HG02763 (cell line): ENCODE results near the gene ANKRD33B.
"Not testable (repeated sequence)": the region's sequence is repeated elsewhere in the genome, so short reads cannot be mapped to it uniquely, and the experiment has no call there.

Experiments
- ATAC-seq: cut with Tn5 transposase; IDR thresholded peaks from one replicate; pipeline ENCODE4 v1.9.1; 2021; ENCODE audit warnings: mild to moderate bottlenecking, moderate library complexity; ENCODE audit not compliant: unreplicated experiment

ANKRD33B gene

DNA sequence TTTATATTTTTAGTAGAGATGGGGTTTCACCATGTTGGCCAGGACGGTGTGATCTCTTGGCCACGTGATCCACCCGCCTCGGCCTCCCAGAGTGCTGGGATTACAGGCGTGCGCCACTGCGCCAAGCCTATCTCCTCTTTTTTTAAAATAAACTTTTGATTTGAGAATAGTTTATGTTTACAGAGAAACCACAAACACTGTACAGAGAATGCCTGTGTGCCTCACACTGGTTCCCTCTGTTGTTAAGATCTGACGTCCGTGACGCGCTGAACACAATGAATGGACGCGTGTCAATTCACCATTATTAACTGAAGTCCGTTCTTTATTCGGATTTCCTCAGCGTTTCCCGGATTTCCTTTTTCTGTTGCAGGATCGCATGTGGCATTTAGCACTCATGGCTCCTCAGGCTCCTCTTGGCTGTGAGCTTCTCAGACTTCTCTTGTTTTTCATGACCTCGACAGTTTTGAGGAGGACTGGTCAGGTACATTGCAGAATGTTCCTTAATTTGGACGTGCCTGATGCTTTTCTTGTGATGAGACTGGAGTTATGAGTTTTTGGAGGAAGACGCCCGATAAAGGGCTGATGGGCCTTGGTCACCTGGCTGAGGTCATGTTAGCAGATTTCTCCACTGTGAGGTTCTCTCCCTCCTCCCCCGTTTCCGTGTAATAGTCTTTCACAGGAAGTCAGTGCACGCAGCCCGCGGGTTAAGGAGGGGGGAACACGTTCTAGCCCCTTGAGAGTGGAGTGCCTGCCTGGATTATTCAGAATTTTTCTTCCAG lies 69.6 kb downstream of the ANKRD33B start:
- ATAC-seq = no peak

DNA sequence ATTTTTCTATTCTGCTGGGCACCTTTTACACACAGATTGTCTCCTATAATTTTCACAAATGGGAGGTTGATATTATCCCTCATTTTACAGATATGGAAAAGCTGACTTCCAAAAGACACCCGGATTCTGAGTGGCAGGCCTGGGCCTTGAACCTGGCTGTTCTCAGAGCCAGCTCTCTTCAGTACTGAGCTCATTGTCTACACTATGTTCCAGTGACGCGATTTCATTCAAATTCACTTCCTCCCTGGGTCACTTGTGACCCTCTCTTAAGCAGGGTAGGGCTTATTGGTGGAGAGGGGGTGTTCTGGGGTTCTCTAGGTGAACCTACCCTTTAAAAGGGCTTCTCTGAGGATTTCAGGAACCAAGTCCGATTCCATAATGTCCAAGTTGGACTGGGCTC lies 70.2 kb downstream of the ANKRD33B start:
- ATAC-seq = no peak

DNA sequence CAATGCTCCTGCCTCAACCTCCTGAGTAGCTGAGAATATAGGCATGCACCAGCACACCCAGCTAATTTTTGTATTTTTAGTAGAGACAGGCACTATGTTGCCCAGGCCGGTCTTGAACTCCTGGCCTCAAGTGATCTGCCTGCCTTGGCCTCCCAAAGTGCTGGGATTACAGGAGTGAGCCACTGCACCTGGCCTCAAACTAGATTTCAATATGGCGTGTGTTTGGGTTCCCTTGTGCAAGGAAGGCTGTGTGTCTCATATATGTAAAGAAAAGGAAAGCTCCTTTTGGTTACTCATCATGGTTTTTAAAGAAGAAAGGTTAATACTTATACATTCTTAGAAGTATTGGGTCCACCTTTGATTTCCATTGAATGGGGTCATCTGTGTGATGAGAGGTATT lies 70.7 kb downstream of the ANKRD33B start:
- ATAC-seq = no peak

DNA sequence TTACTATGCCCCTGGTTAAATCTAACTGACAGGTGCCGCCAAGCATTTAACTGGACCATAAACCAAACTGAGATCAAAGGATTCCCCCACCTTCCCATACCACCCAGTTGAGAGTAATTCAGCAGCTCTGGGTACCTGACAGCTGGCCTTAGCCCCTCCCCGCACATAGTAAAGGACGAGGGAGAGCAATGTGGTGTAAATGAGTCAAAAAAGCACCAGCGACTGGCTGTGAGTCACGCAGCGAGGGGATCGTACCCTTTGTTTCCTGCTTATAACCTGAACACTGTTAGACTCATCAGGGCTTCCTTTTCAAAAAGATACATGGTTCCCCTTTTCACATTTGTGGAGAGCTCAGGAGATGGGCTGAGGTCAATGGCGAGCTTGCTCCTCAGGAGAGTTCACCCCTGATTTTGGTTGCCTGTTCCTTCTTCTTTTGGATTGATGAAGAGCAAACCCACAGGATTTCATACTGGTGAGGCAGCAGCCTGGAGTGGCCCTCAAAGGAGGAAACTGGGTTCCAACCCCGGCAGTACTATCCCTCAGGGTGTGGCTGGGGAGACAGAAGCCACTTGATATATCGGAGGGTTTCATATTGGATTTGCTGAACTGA lies 71.5 kb downstream of the ANKRD33B start:
- peak; percentile 50 for ATAC-seq

DNA sequence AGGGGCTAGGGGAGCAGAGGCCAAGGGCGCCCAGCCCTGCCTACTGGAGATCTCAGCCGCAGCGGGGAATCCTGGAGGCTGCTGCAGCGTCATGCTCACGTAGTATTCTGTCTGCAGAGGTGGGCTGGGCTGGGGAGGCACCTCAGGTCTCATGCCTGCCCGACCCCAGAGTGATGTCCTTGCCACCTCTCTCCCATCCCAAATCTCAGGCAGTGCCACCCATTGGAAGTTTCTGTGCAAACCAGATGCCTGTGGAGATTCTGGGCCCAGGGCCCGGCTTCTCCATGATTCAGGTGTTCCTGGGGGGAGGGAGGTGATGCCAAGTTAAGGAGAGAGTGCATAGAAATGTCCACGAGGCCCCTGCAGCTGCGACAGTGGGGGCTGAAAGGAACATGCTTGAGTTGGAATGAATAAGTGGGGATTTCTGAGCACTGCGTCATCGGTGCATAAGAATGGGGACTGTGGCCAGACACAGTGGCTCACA lies 72.0 kb downstream of the ANKRD33B start:
- no peak for ATAC-seq

DNA sequence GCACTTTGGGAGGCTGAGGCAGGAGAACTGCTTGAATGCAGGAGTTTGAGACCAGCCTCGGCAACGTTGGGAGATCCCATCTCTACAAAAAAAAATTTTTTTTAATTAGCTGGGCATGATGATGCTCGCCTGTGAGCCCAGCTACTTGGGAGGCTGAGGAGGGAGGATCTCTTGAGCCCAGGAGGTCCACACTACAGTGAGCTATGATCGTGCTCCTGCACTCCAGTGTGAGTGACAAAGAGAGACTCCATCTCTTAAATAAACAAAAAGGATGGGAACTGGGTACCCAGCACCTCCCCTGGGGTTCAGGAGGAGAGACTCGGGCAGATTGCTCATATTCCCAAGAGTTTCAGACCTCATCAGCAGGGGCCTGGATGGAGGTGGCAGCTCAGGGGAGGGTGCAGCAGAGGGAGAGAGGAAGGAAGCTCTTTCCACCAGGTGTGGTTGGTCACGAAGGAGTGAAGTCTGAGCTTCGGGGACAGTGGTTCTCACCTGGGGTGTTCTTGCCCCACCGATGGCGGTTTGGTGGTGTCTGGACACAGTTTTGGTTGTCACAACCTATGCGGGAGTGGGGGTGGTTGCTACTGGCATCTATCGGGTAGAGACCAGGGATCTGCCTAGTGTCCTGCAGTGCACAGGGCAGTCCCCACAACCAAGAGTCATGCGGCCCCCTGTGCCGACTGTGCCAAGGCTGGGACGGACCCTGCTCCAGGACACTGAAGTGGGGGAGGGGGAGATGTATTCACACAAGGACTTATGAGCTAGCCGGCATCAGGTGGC lies 72.7 kb downstream of the ANKRD33B start:
- ATAC-seq = no peak

DNA sequence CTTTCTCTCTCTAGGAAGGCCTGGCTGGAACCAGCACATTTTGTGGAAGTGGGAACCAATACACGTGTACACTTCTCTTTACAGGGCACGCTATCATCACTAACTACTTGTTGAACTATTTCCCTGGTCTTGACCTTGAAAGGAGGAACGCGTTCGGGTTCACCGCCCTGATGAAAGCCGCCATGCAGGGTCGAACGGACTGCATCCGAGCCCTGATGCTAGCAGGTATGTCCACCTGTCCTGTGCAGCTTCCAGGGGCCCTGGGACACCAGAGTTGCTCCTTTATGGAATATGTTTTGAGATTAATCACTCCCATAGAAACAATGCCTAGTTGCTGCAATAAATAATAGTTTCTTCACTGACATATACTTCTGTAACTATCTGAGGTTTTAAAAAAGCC lies 74.1 kb downstream of the ANKRD33B start:
- no peak for ATAC-seq

DNA sequence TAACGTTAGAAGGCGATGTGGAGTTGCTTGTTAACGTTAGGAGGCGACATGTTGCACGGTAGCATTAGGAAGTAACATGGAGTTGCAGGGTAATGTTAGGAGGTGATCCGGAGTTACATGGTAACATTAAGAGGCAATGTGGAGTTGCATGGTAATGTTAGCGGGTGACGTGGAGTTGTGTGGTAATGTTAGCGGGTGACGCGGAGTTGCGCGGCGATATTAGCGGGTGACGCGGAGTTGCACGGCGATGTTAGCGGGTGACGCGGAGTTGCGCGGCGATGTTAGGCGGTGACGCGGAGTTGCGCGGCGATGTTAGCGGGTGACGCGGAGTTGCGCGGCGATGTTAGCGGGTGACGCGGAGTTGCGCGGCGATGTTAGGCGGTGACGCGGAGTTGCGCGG lies 74.9 kb downstream of the ANKRD33B start:
- ATAC-seq = not testable (repeated sequence)

DNA sequence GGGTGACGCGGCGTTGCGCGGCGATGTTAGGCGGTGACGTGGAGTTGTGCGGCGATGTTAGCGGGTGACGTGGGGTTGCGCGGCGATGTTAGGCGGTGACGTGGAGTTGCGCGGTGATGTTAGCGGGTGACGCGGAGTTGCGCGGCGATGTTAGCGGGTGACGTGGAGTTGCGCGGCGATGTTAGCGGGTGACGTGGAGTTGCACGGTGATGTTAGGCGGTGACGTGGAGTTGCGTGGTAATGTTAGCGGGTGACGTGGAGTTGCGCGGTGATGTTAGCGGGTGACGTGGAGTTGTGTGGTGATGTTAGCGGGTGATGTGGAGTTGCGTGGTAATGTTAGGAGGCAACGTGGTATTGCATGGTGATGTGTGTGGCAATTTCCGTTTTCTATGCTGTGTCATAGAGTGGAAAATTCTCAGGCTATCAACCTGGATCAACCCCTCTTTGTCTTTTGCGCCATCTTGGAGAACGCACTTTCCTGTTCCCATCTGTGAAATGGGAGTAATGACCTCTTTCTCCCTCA lies 76.0 kb downstream of the ANKRD33B start:
- ATAC-seq = no peak

DNA sequence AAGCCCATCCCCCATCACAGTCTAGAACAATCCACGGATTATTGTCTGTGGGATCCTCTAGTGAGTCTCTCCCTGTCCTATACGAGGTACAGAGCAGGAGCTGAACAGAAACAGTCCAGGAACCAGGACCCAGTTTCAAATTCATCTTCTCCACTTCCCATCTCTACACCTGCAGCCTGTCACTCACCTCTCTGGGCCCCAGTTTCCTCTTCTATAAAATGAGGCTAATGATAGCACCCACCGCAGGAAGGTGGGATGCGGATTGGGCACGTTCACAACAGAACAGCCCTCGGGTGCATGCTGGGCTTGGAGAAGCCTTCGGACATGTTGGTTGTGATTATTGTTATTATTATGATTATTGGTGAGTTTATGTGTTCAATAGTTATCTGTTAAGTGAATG lies 78.5 kb downstream of the ANKRD33B start:
- ATAC-seq = no peak

DNA sequence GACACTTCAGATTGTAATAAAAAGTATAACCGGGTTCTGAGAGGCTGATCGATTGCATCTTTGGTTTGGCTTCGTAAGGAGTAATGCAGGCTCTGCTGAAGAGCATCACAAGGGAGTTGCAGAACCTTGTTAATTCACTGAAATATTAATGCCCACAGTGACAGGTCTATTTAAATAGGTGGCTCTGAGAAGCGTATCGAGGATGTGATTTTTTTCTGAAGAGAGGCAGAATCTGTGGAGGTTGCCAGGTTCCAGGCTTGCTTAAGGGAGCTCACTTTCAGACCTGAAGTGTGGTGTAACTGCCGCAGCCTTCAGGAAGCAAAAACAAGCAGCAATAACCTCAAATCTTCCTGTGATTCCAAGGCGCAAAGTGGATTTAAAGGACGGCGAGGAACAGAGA lies 80.3 kb downstream of the ANKRD33B start:
- ATAC-seq = no peak

DNA sequence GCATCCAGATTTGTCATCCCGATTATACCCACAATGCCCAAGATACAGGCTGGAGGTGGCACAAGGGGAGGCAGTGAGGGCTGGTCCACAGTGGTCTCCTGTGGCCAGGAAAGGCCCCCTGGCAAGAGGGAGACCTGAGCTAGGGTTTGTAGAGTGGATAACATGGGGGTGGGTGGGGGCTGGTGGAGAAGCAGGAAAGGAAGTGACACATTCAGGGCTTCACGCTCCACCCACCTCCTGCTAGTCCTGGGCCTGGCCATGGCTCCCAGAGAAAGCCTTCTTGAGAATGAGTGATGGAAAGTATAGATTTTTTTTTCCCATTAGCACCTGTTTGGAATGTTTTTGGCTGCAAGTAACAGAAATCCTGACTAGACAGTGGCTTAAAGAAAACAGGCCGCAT lies 81.3 kb downstream of the ANKRD33B start:
- ATAC-seq = no peak

DNA sequence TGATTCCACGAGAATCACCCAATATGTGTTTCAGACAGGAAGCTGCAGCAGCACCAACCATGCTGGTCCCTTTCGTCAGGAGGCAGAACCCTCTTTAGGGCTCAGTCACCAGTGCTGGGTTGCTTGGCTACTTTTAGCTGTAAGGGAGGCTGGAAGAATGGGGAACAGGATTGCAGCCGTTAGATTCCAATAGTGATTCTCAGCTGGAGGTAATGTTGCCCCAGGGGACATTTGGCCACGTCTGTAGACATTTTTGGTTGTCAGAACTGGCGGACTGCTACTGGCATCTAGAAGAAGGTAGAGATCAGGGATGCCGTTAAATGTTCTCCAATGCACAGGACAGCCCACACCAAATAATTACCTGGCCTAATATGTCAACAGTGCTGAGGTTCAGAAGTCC lies 81.8 kb downstream of the ANKRD33B start:
- no peak for ATAC-seq

DNA sequence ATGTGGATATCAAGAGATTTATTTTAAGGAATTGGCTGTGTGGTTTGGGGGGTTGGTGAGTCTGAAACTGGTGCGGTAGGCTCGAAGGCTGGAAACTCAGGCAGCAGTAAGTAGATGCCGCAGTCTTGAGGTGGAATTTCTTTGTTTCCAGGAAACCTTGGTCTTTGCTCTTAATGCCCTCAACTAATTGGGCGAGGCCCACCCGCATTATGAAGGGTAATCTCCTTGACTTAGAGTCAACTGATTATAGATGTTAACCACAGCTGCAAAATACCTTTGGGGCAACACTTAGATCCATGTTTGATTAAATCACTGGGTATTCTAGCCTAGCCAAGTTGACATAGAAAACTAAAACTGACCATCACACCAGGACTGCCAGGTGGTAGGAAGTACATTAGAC lies 83.8 kb downstream of the ANKRD33B start:
- ATAC-seq = no peak

DNA sequence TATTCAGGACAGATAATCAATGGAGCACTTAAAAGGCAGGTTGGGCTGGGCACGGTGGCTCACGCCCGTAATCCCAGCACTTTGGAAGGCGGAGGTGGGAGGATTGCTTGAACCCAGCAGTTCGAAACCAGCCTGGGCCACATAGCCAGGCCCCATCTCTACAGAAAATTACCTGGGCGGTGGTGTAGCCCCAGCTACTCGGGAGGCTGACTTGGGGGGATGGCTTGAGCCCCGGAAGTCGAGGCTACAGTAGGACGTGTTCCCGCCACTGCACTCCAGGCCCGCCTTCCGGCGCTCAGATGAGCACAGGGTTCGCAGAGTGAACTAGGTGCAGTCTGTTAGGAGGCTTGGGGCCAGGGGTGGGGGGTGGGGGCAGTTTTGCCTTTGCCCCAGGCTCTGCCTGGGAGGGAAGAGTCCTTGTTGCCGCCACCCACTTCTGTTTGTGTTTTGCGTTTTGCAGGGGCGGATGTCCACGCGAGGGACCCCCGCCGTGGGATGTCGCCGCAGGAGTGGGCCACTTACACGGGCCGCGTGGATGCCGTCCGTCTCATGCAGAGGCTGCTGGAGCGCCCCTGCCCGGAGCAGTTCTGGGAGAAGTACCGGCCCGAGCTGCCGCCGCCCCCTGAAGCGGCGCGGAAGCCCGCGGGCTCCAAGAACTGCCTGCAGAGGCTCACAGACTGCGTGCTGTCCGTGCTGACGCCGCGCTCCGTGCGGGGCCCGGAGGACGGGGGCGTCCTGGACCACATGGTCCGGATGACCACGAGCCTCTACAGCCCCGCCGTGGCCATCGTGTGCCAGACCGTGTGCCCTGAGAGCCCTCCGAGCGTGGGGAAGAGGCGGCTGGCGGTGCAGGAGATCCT lies 85.2 kb downstream of the ANKRD33B start:
- ATAC-seq = no peak

DNA sequence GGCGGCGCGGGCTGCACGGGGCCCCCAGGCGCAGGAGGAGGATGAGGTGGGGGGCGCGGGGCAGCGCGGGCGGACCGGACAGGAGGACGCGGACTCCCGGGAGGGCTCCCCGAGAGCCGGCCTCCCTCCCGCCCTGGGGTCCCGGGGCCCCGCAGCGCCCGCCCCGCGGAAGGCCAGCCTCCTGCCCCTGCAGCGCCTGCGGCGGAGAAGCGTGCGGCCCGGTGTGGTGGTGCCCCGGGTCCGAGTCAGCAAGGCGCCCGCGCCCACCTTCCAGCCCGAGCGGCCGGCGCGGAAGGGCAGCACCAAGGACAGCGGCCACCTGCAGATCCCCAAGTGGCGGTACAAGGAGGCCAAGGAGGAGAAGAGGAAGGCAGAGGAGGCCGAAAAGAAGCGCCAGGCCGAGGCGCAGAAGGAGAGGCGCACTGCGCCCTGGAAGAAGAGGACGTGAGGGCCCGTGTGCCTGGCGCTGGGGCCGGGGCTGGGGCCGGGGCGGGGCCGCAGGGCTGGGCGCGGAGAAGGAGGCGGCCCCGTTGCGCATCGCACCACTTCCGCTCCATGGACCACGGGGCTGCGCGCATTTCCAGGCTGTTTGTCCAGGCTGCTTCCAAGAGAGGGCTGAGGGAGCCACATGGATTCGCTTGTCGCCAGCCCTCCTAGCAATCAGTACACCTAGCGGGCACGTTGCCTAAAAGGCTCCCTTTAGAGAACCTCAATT lies 86.0 kb downstream of the ANKRD33B start:
- ATAC-seq = no peak

DNA sequence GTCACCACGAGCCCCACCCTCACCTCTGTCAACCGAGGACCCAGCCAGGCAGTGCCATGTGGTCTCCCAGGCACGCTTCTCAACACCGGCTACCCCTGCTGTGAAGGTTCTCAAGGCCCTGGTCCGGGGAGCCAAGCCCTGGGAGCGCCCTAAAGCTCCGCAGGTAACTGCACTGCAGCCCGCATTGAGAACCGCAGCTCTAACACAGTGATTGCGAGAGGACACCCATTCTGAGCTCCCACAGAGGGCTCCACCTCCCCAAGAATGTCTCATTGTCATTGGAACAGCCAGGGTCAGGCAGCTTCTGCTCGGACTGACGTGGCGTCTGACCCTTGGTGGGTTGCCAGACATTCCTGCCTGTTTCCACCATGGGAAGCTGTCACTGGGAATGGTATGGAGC lies 88.3 kb downstream of the ANKRD33B start:
- ATAC-seq = no peak

DNA sequence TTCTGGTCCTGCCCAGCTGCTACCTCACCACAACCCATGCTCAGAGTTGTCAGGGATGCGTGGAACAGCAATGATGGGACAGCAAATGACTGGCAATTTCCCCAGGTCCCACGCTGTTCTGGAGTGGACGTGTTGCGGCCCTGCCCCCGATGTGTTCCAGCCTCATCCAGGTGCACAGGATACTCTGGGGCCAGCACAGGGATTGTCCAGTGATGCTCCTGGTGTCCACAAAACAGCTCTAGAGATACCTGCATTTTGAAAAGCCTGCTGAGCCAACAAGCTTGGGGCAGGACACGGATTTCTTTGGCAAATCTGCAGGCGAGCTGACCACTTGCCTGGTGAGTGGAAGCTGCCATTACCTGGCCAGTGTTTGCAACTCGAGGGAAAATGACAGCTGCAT lies 88.7 kb downstream of the ANKRD33B start:
- no peak for ATAC-seq

DNA sequence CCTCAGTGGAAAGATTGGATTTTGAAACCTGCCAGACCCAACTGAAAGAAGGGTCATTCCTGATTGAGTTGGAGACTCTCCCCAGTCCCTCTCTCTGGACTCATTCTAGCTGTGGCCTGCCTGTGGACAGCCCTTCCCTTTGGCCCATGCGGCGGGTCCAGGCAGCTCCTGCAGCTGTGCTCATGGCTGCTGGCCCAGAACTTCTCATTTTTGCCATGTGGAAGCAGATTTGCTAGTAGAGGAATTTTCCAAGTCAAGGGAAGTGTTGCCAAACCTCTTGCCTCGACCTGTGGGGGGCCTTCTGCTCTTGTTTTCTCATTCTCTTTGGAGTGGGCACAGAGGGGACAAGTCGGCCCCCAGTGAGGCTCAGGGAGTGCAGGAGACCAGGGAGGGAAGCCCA lies 89.2 kb downstream of the ANKRD33B start:
- ATAC-seq = no peak

DNA sequence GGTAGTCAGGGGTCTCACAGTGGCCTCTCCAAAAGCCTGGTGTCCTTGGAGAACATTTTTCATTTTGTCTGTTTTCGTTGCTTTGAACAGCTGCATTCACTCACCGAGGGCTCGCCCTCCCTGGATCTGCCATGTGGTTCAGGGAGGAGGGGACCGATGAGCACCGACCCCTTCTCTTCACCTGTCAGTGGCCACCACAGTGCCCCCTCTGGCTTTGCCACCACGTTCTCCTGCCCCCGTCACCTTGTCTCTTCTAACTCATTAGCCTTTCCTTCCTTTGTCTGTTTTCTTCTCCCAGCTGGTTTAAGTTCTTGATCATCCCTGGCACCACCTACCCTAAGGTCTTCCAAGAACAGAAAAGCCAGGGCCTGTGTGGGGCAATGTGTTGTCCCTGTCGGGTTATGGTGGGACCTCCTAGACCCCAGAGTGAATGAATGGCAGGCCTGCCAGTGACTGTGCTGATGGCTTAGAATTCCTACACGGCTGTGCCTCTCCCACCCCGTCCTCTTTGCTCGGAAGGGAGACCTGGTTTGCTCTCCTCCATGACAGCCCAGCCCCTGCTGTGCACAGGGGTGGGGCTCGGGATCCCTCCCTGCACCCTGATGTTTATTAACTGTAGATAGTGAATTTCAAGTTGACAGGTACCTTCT lies 90.0 kb downstream of the ANKRD33B start:
- ATAC-seq = no peak
